Panc1 (cell line): ENCODE data around the gene IFITM2.

Source experiments
- CTCF ChIP-seq: fragments of 450-650 bp; IDR thresholded peaks from 2 replicates; pipeline ENCODE4 v1.5.1; 2017; ENCODE audit warnings: mild to moderate bottlenecking
- POLR2AphosphoS5 ChIP-seq: IDR thresholded peaks from 2 replicates; pipeline ENCODE4 v1.6.1; 2012; ENCODE audit warnings: mild to moderate bottlenecking, low read depth, low read length, moderate library complexity
- TF ChIP-seq, protein P1 (sequence below), 2 experiments: IDR thresholded peaks; 2 replicates each; pipeline ENCODE4 v1.6.1; 2011 to 2012; ENCODE audit warnings: low read depth in 2 of 2, control low read depth in 1 of 2, low read length in 1 of 2, mild to moderate bottlenecking in 1 of 2, moderate library complexity in 1 of 2; ENCODE audit not compliant: insufficient read depth in 1 of 2

GRCh38 chr11:304915-305843 lies 2.4 kb upstream of the IFITM2 start:
- peak; percentile 91 for TF ChIP-seq CTCF
- no peak for TF ChIP-seq POLR2AphosphoS5
- TF ChIP-seq, protein P1, sequence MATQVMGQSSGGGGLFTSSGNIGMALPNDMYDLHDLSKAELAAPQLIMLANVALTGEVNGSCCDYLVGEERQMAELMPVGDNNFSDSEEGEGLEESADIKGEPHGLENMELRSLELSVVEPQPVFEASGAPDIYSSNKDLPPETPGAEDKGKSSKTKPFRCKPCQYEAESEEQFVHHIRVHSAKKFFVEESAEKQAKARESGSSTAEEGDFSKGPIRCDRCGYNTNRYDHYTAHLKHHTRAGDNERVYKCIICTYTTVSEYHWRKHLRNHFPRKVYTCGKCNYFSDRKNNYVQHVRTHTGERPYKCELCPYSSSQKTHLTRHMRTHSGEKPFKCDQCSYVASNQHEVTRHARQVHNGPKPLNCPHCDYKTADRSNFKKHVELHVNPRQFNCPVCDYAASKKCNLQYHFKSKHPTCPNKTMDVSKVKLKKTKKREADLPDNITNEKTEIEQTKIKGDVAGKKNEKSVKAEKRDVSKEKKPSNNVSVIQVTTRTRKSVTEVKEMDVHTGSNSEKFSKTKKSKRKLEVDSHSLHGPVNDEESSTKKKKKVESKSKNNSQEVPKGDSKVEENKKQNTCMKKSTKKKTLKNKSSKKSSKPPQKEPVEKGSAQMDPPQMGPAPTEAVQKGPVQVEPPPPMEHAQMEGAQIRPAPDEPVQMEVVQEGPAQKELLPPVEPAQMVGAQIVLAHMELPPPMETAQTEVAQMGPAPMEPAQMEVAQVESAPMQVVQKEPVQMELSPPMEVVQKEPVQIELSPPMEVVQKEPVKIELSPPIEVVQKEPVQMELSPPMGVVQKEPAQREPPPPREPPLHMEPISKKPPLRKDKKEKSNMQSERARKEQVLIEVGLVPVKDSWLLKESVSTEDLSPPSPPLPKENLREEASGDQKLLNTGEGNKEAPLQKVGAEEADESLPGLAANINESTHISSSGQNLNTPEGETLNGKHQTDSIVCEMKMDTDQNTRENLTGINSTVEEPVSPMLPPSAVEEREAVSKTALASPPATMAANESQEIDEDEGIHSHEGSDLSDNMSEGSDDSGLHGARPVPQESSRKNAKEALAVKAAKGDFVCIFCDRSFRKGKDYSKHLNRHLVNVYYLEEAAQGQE (IDR thresholded peaks at IDR 0.05; ENCODE audit: insufficient read depth in 1 of 2, low read depth in 2 of 2, low read length in 1 of 2) = no peak
